ENCODE results near the gene N4BP2L2. TPM values are rescaled to one million over a fixed set of nuclear protein-coding genes. Genes with fewer than 3 reads are reported as not detected.

The N4BP2L2 gene
- total and polyA plus RNA-seq, 2 of the 13 experiments (the other 11 are each of a cell fraction or from before 2014, with no cell fraction given): 58.9 to 81.2 TPM

DNA sequence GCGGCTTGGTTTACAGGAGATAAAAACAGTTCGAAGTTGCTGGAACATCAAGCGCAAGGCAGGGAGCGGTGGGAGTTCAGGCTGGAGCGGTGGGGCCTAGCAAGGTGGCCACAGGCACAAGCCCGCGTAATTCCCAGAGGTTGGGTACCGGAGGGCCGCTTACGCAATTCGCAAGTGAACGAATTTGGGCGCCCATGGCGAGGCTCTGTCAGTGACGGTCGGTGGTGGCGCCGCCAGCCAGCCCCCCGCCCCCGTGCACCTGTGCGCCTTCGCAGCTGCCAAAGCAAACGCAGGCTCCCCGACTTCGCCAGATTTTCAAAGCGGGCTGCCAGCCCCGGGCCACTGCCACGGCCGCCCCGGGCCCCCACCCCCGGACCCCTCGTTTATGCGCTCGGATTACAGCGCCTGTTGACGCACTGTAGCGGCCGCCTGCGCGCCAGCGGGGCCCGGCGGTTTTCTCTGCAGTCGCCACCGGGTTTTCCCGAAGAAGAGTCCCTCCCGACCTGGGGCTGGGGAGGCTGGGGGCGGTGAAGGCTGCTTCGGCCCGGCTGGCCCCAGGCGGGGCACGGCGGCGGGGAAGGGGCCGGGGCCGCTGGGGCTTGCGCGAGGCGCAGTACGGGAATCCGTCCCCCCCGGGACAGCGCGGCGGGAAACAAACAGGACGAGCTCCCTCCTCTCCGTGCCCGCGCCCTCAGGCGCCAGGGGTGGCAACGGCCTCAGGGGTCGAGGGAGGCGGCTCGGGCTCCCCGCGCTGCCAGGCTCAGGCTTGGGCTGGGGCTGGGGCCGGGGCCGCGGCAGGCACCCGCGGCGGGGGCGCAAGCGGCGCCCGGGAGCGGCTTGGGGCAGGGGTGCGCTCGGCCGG is 111.4 kb downstream of the N4BP2L2 start (continued):
- TF ChIP-seq, protein P1, sequence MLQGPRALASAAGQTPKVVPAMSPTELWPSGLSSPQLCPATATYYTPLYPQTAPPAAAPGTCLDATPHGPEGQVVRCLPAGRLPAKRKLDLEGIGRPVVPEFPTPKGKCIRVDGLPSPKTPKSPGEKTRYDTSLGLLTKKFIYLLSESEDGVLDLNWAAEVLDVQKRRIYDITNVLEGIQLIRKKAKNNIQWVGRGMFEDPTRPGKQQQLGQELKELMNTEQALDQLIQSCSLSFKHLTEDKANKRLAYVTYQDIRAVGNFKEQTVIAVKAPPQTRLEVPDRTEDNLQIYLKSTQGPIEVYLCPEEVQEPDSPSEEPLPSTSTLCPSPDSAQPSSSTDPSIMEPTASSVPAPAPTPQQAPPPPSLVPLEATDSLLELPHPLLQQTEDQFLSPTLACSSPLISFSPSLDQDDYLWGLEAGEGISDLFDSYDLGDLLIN (CRISPR knock-in tag; IDR thresholded peaks at IDR 0.05; ENCODE audit: borderline replicate concordance): 0 out of 2 replicates have a peak, but pooled peaks have one; percentile 75
- TF ChIP-seq CHCHD3 (CRISPR knock-in tag; IDR thresholded peaks at IDR 0.05): 0 out of 2 replicates have a peak, but pooled peaks have one; percentile 31
- TF ChIP-seq KMT2A (CRISPR knock-in tag; IDR thresholded peaks at IDR 0.05): 0 out of 2 replicates have a peak, but pooled peaks have one; percentile 59
- TF ChIP-seq, protein P2, sequence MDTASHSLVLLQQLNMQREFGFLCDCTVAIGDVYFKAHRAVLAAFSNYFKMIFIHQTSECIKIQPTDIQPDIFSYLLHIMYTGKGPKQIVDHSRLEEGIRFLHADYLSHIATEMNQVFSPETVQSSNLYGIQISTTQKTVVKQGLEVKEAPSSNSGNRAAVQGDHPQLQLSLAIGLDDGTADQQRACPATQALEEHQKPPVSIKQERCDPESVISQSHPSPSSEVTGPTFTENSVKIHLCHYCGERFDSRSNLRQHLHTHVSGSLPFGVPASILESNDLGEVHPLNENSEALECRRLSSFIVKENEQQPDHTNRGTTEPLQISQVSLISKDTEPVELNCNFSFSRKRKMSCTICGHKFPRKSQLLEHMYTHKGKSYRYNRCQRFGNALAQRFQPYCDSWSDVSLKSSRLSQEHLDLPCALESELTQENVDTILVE (CRISPR knock-in tag; IDR thresholded peaks at IDR 0.05): 0 out of 2 replicates have a peak, but pooled peaks have one; percentile 33
- TF ChIP-seq HOXA5 (CRISPR knock-in tag; IDR thresholded peaks at IDR 0.05): 0 out of 2 replicates have a peak, but pooled peaks have one; percentile 25
- no peak for TF ChIP-seq RBM22 (optimal IDR thresholded peaks at IDR 0.05; ENCODE audit: low read length)
- TF ChIP-seq EED (CRISPR knock-in tag; IDR thresholded peaks at IDR 0.05): peak; percentile 75; the same call in 1 of the 2 replicates
- TF ChIP-seq, protein P3, sequence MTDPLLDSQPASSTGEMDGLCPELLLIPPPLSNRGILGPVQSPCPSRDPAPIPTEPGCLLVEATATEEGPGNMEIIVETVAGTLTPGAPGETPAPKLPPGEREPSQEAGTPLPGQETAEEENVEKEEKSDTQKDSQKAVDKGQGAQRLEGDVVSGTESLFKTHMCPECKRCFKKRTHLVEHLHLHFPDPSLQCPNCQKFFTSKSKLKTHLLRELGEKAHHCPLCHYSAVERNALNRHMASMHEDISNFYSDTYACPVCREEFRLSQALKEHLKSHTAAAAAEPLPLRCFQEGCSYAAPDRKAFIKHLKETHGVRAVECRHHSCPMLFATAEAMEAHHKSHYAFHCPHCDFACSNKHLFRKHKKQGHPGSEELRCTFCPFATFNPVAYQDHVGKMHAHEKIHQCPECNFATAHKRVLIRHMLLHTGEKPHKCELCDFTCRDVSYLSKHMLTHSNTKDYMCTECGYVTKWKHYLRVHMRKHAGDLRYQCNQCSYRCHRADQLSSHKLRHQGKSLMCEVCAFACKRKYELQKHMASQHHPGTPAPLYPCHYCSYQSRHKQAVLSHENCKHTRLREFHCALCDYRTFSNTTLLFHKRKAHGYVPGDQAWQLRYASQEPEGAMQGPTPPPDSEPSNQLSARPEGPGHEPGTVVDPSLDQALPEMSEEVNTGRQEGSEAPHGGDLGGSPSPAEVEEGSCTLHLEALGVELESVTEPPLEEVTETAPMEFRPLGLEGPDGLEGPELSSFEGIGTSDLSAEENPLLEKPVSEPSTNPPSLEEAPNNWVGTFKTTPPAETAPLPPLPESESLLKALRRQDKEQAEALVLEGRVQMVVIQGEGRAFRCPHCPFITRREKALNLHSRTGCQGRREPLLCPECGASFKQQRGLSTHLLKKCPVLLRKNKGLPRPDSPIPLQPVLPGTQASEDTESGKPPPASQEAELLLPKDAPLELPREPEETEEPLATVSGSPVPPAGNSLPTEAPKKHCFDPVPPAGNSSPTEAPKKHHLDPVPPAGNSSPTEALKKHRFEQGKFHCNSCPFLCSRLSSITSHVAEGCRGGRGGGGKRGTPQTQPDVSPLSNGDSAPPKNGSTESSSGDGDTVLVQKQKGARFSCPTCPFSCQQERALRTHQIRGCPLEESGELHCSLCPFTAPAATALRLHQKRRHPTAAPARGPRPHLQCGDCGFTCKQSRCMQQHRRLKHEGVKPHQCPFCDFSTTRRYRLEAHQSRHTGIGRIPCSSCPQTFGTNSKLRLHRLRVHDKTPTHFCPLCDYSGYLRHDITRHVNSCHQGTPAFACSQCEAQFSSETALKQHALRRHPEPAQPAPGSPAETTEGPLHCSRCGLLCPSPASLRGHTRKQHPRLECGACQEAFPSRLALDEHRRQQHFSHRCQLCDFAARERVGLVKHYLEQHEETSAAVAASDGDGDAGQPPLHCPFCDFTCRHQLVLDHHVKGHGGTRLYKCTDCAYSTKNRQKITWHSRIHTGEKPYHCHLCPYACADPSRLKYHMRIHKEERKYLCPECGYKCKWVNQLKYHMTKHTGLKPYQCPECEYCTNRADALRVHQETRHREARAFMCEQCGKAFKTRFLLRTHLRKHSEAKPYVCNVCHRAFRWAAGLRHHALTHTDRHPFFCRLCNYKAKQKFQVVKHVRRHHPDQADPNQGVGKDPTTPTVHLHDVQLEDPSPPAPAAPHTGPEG (CRISPR knock-in tag; IDR thresholded peaks at IDR 0.05): 0 out of 2 replicates have a peak, but pooled peaks have one; percentile 51
- no peak for TF ChIP-seq TGIF2 (CRISPR knock-in tag; IDR thresholded peaks at IDR 0.05)
